Measurements from ENCODE around the gene NCR1. TPM values are rescaled to one million over a fixed set of nuclear protein-coding genes. Genes with fewer than 3 reads are reported as not detected.
"Not testable (repeated sequence)": the region's sequence is repeated elsewhere in the genome, so short reads cannot be mapped to it uniquely, and the experiment has no call there.

Gene NCR1
- total RNA-seq, 1 experiment from 2014 or later = not detected

DNA sequence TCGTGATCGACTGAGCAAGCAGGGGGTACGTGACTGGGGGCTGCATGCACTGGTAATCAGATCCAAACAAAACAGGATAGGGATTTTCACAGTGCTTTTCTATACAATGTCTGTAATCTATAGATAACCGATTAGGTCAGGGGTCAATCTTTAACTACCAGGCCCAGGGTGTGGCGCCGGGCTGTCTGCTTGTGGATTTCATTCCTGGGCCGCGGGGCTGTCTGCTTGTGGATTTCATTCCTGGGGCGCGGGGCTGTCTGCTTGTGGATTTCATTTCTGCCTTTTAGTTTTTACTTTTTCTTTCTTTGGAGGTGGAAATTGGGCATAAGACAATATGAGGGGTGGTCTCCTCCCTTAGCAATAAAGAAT lies 47.4 kb downstream of the NCR1 start:
- H3K4me1 ChIP-seq (ENCODE audit: control insufficient read depth, insufficient read depth, low read length); H3K9me3 ChIP-seq (ENCODE audit: control insufficient read depth, insufficient read depth, low read depth, low read length); H3K27ac ChIP-seq (ENCODE audit: low read length); CTCF ChIA-PET; ATAC-seq; H3K27me3 ChIP-seq (ENCODE audit: control insufficient read depth, insufficient read depth, low read length); intact Hi-C loops (cut with micrococcal nuclease; ENCODE audit: unreplicated experiment); DNase-seq (ENCODE audit: low read depth, low spot score); H3K36me3 ChIP-seq (ENCODE audit: control insufficient read depth, insufficient read depth, low read length); POLR2A ChIA-PET; in situ Hi-C loops (cut with HindIII; ENCODE audit: low pct_unique_long_range_greater_than_20kb, low sequenced_read_pairs); H3K4me3 ChIP-seq (ENCODE audit: low read depth in 2 of 2, low read length in 2 of 2); BruUV-seq (replicated peaks): not testable (repeated sequence)

GRCh38 chr19:54955376-54955775 lies 49.4 kb downstream of the NCR1 start:
- Histone ChIP-seq H3K27ac (ENCODE audit: low read length) (no peak overlapping the region), H3K9me3 (ENCODE audit: control insufficient read depth, insufficient read depth, low read depth, low read length) (no peaks in the 10 kb centered on the region), H3K4me3 (ENCODE audit: low read depth in 2 of 2, low read length in 2 of 2) (no peak overlapping the region), H3K36me3 (ENCODE audit: control insufficient read depth, insufficient read depth, low read length) (no peaks in the 10 kb centered on the region), H3K27me3 (ENCODE audit: control insufficient read depth, insufficient read depth, low read length) (no peaks in the 10 kb centered on the region), H3K4me1 (ENCODE audit: control insufficient read depth, insufficient read depth, low read length) (no peaks in the 10 kb centered on the region)
- BruUV-seq (replicated peaks) = no TSS peak
- TF ChIP-seq CTCF (IDR thresholded peaks at IDR 0.05) = no peak
- TF ChIP-seq SIN3A (IDR thresholded peaks at IDR 0.05; ENCODE audit: borderline replicate concordance, insufficient read depth, low read depth, low read length) = no peak
- no peak for TF ChIP-seq TCF7L2 (IDR thresholded peaks at IDR 0.05; ENCODE audit: low read depth, low read length)
- no peak for TF ChIP-seq POLR2AphosphoS5 (IDR thresholded peaks at IDR 0.05; ENCODE audit: low read depth, low read length)
- TF ChIP-seq, protein P1, sequence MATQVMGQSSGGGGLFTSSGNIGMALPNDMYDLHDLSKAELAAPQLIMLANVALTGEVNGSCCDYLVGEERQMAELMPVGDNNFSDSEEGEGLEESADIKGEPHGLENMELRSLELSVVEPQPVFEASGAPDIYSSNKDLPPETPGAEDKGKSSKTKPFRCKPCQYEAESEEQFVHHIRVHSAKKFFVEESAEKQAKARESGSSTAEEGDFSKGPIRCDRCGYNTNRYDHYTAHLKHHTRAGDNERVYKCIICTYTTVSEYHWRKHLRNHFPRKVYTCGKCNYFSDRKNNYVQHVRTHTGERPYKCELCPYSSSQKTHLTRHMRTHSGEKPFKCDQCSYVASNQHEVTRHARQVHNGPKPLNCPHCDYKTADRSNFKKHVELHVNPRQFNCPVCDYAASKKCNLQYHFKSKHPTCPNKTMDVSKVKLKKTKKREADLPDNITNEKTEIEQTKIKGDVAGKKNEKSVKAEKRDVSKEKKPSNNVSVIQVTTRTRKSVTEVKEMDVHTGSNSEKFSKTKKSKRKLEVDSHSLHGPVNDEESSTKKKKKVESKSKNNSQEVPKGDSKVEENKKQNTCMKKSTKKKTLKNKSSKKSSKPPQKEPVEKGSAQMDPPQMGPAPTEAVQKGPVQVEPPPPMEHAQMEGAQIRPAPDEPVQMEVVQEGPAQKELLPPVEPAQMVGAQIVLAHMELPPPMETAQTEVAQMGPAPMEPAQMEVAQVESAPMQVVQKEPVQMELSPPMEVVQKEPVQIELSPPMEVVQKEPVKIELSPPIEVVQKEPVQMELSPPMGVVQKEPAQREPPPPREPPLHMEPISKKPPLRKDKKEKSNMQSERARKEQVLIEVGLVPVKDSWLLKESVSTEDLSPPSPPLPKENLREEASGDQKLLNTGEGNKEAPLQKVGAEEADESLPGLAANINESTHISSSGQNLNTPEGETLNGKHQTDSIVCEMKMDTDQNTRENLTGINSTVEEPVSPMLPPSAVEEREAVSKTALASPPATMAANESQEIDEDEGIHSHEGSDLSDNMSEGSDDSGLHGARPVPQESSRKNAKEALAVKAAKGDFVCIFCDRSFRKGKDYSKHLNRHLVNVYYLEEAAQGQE (IDR thresholded peaks at IDR 0.05; ENCODE audit: insufficient read depth in 1 of 2, low read depth in 2 of 2, low read length in 1 of 2) = no peak
- CTCF ChIA-PET = no interaction called here
- in situ Hi-C loops (cut with HindIII; ENCODE audit: low pct_unique_long_range_greater_than_20kb, low sequenced_read_pairs) = no loop called here
- POLR2A ChIA-PET = interaction anchor here (0.5 to 0.6 kb wide), 2 partner anchors 12 to 34 kb away, joined by 3 to 16 read pairs; no protein-coding TSS in a partner anchor
- no peak for DNase-seq (ENCODE audit: low read depth, low spot score)
- intact Hi-C loops (cut with micrococcal nuclease; ENCODE audit: unreplicated experiment) = no loop called here
- no peak for ATAC-seq

DNA sequence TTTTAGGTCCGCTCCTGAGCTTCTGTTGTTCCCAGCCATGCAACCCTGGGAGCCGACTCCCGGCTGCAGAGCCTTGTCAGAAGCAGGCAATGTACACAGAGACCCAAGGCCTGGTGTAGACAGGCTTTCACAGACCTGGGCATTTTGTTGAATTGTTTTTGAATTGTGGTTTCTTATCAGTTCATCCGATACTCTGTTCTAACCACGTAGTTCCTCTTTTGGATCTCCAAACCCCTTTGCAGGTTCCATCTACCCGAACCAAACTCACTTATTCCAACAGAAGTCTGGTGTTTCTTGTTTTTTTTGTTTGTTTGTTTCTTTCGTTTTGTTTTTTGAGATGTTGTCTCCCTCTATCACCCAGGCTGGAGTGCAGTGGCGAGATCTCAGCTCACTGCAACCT lies 53.9 kb downstream of the NCR1 start:
- CTCF ChIA-PET = interaction anchor here (0.6 kb wide), 1 partner anchor 12 kb away, joined by 3 read pairs; the partner anchor contains the start of gene NLRP7
- TF ChIP-seq SIN3A (IDR thresholded peaks at IDR 0.05; ENCODE audit: borderline replicate concordance, insufficient read depth, low read depth, low read length) = no peak
- TF ChIP-seq, protein P1 (IDR thresholded peaks at IDR 0.05; ENCODE audit: insufficient read depth in 1 of 2, low read depth in 2 of 2, low read length in 1 of 2) = no peak
- TF ChIP-seq CTCF (IDR thresholded peaks at IDR 0.05) = no peak
- no peak for TF ChIP-seq POLR2AphosphoS5 (IDR thresholded peaks at IDR 0.05; ENCODE audit: low read depth, low read length)
- no peak for TF ChIP-seq TCF7L2 (IDR thresholded peaks at IDR 0.05; ENCODE audit: low read depth, low read length)
- ATAC-seq (peak; percentile 48; the same call in 1 of the 2 replicates), DNase-seq (ENCODE audit: low read depth, low spot score) (no peak)
- Histone ChIP-seq H3K27me3 (ENCODE audit: control insufficient read depth, insufficient read depth, low read length) (no peaks in the 10 kb centered on the region), H3K4me3 (ENCODE audit: low read depth in 2 of 2, low read length in 2 of 2) (no peak overlapping the region), H3K27ac (ENCODE audit: low read length) (no peak overlapping the region), H3K4me1 (ENCODE audit: control insufficient read depth, insufficient read depth, low read length) (no peaks in the 10 kb centered on the region), H3K9me3 (ENCODE audit: control insufficient read depth, insufficient read depth, low read depth, low read length) (no peaks in the 10 kb centered on the region), H3K36me3 (ENCODE audit: control insufficient read depth, insufficient read depth, low read length) (no peaks in the 10 kb centered on the region)
- intact Hi-C loops (cut with micrococcal nuclease; ENCODE audit: unreplicated experiment) = no loop called here
- POLR2A ChIA-PET = no interaction called here
- BruUV-seq (replicated peaks) = no TSS peak
- in situ Hi-C loops (cut with HindIII; ENCODE audit: low pct_unique_long_range_greater_than_20kb, low sequenced_read_pairs) = no loop called here

Data from Panc1 (cell line).